CD4-positive, alpha-beta T cell treated with Interleukin-6 at 100 ng/mL for 8 hours (primary cell): ENCODE results near the gene SIN3A.
"Not testable (repeated sequence)": the region's sequence is repeated elsewhere in the genome, so short reads cannot be mapped to it uniquely, and the experiment has no call there.

Source experiments
- DNase-seq: peaks from one replicate; pipeline ENCODE4 v3.0.0-alpha.2; 2020; ENCODE audit warnings: mixed read lengths, low spot score

SIN3A gene

GRCh38 chr15:75450307-75451201 lies 936 bp downstream of the SIN3A start:
- DNase-seq, result peak; percentile 96

- DNase-seq, result no peak
These were observed 1.7 kb downstream of the SIN3A start for GRCh38 chr15:75449585-75450306.

DNA sequence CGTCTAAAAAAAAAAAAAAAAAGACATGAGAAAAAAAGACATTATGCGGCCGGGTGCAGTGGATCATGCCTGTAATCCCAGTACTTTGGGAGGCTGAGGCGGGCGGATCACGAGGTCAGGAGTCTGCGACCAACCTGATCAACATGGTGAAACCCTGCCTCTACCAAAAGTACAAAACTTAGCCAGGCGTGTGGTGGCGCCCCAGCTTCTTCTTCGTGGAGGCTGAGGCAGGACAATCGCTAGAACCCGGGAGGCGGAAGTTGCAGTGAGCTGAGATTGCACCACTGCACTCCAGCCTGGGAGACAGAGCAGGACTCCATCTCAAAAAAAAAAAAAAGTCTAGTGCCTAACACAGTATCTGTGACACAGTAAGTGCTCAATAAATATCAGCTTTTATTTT lies 3.3 kb downstream of the SIN3A start:
- not testable (repeated sequence) for DNase-seq

GRCh38 chr15:75446151-75446550 lies 5.3 kb downstream of the SIN3A start:
- peak; percentile 3 for DNase-seq

GRCh38 chr15:75445324-75445723 lies 6.2 kb downstream of the SIN3A start:
- not testable (repeated sequence) for DNase-seq

GRCh38 chr15:75443972-75444453 lies 7.5 kb downstream of the SIN3A start:
- not testable (repeated sequence) for DNase-seq

- no peak for DNase-seq
These were observed 13.8 kb downstream of the SIN3A start for GRCh38 chr15:75437721-75438120.

DNA sequence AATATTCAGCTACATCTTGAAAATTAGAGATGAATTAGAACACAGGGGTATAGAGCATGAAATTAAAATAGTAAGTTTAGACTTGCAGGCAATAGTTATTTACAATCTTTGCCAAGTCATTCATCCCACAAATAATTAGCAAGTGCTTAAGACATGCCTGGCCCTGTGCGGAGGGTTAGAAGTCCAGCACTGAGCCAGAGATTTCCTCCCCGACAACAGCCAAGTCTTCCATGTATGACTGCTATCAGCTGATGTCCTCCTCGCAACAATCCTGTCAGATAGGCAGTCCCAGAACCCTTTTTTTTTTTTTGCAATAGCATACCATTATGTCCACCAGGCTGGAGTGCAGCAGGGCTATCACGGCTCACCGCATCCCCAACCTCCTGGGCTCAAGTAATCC lies 14.6 kb downstream of the SIN3A start:
- DNase-seq, result no peak

GRCh38 chr15:75431682-75432081 lies 19.8 kb downstream of the SIN3A start:
- DNase-seq, result no peak

- no peak for DNase-seq
These were observed 20.2 kb downstream of the SIN3A start for GRCh38 chr15:75431270-75431669.

- no peak for DNase-seq
These were observed 21.2 kb downstream of the SIN3A start for GRCh38 chr15:75430259-75430658.

- no peak for DNase-seq
These were observed 23.3 kb downstream of the SIN3A start for GRCh38 chr15:75428152-75428551.

- DNase-seq, result no peak
These were observed 25.5 kb downstream of the SIN3A start for GRCh38 chr15:75425966-75426500.

DNA sequence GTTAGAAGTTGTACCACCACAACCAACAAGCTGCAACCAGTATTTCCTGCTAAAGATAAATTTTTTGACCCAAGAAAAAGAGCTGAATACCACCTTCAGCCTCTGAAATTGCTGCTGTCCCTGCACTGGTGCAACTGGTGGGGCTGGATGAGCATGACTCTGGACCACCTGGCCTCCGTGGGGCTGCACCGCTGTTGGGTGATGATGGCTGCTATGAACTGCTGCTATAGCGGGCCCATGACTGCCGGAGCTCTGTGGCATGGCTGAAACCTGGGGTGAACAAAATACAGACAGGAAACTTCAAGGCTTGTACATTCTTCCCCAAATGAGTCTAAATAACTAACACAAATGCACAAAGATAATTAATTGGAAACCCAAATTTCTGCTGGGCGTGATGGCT lies 28.9 kb downstream of the SIN3A start:
- no peak for DNase-seq

DNA sequence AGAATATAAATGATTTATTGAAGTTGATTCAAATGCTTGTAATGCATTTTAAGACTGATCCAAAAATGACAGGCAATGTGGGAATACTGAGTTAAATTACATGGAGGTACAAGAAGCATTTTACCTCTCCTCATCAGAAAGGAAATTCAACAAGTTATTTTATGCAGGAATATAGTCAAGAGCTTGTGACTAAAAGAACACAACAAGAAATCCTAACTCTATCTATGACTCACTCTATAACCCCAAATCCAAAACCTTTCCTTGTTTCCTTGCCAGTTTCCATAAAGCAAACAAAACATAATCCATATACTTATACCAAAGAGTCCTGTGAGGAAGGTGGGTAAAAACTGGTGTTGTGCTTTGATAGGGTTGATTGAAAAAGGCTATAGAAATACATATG lies 30.8 kb downstream of the SIN3A start:
- no peak for DNase-seq

DNA sequence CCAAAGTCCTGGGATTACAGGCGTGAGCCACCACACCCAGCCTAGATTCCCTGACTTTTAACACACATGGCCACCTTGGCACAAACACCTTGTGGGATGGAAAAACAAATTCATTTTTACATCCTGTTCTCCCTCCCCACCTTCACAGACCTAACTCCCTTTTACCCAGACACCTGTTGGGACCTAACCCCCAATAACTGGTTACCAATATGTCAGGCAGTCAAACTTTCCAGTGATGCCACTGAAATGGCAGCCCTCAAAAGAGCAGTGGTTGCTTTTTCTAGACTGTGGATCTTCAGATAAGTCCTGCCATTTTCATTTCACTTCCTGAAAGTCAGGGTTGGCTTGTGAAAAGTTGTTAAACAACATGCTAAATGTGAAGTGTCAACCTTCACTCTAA lies 34.9 kb downstream of the SIN3A start:
- no peak for DNase-seq

GRCh38 chr15:75410196-75410595 lies 41.3 kb downstream of the SIN3A start:
- DNase-seq, result no peak

- DNase-seq, result no peak
These were observed 44.4 kb downstream of the SIN3A start for GRCh38 chr15:75407083-75407482.

DNA sequence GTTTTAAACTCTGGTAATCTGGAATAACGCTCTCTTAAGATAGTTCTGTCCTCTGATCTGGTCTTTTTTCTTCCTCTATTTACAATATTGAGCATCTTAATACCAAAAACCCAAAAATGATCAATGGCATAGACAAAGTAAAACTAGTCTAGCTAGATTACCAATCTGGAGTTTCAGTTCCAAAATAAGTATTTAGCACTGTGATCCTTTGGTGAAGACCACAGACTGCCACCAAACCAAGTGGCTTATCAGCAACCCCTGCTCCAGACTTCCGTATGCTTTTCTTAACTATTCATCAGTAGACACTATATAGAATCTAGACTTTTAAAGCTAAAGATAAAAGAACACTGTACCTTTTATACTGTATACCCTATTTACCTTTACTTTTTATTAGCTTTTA lies 47.6 kb downstream of the SIN3A start:
- DNase-seq, result no peak

DNA sequence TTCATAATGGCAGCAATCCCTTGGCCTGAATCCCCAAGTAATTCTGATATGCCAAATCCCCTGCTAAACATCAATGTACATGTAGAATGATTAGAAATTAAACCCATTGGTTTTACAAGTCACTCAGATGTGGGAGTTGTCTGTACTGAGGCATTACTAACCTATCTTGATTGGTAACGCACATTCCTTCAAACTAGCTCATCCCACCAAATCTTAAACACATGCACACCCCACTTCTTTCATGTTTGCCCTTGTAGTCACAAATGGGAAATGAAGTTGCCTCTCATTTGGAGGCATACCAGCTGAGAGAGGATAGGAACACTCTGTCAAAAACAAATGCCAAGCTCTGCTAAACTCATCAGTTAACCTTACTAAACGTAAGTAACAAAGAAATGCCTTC lies 54.0 kb downstream of the SIN3A start:
- DNase-seq, result no peak

DNA sequence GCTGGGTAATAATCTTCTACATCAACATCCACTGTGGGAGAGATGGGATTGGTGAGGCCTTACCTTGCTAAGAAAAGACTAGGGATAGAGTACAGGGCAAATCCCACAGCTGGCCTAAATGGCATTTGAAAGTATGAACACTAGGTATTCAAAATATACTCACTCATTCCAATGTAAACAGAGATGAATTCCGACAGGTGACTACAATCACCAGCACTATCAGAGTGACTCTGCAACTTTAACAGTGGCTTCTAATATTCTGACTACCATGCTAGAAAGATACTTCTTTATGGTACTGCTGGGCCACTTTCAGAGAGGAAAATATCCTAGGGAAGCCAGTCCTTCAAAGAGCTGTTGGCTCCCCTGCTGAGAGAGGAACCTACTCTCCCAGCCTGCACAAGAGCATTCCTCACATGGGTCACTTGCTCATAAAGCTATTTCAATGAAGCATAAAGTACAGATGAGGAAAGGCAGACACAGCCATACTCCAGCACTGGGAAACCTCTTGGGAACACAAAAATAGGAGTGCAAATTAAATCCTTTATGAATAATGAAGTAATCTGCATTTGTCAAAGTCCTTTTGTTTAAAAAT lies 61.6 kb downstream of the SIN3A start:
- DNase-seq, result no peak

DNA sequence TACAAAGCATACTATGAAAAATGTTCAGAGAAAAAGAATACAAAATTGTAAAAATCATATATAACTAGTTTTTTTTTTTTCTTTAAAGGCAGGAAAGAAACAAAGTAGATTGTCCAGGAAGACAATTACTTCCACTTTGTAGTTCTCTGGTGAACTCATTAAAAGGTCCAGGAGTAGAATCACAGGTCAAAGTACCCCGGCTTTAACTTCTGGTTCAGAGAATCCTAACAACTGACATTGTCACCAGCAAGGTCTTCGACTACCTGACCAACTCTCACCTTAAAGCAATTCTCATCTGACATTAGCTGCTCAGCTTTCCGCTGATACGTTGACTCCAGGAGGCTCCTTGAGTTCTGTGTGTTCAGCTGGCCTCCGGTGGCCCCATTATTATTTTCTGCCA lies 67.5 kb downstream of the SIN3A start:
- DNase-seq, result not testable (repeated sequence)

DNA sequence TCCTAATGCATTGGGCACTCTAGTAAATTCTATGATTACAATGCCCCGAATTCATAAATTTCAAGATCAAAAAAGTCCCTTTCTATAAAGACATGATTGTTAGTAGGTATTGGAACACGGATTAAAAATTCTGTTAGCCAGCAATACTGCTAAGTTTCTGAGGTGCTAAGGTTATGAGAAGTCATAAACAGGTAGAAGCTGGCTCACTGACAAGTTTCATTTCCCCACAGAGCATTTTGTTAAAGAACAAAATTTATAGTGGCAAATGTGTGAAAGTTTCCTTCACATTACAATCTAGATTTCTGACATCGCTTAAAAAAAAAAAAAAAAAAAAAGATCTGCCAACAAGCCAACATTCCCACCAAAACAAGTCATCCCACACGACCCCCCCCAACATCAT lies 70.7 kb downstream of the SIN3A start:
- no peak for DNase-seq
